ENCODE data around the gene C16orf87.
"Not testable (repeated sequence)": the region's sequence is repeated elsewhere in the genome, so short reads cannot be mapped to it uniquely, and the experiment has no call there.

DNA sequence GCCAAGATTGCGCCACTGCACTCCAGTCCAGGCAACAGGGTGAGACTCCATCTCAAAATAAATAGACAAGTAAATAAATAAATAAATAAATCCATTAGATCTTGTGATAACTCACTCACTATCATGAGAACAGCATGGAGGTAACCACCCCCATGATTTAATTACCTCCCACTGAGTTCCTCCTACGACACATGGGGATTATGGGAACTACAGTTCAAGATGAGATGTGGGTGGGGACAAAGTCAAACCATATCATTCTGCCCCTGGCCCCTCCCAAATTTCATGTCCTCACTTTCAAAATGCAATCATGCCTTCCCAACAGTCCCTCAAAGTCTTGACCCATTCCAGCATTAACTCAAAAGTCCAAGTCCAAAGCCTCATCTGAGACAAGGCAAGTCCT is 36.5 kb upstream of the C16orf87 start:
- TF ChIP-seq, protein P1, sequence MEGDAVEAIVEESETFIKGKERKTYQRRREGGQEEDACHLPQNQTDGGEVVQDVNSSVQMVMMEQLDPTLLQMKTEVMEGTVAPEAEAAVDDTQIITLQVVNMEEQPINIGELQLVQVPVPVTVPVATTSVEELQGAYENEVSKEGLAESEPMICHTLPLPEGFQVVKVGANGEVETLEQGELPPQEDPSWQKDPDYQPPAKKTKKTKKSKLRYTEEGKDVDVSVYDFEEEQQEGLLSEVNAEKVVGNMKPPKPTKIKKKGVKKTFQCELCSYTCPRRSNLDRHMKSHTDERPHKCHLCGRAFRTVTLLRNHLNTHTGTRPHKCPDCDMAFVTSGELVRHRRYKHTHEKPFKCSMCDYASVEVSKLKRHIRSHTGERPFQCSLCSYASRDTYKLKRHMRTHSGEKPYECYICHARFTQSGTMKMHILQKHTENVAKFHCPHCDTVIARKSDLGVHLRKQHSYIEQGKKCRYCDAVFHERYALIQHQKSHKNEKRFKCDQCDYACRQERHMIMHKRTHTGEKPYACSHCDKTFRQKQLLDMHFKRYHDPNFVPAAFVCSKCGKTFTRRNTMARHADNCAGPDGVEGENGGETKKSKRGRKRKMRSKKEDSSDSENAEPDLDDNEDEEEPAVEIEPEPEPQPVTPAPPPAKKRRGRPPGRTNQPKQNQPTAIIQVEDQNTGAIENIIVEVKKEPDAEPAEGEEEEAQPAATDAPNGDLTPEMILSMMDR (IDR thresholded peaks at IDR 0.05) = not testable (repeated sequence)
- TF ChIP-seq POLR2A (IDR thresholded peaks at IDR 0.05) = not testable (repeated sequence)
